ENCODE data around the gene PTER. TPM values are rescaled to one million over a fixed set of nuclear protein-coding genes. Genes with fewer than 3 reads are reported as not detected.

PTER gene
- total RNA-seq, 1 experiment from 2014 or later, result 37.7 TPM

DNA sequence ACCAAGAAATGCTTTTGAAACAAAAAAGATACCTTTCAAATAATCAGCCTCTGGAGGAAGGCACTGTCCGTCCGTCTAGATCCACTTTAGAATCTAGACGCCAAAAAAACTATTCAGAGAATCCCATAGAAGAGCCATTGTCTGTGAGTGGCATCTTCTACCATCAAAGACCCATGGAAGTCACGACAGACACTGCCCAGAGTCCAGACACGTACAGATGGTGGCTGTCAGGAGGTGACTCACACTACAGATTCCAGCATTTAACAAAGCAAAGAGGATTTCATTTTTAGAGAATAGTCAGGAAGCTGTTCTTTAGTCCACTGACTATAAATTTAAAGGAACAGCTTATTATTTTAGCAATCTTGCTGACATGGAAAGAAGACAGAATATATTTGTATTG, 73.2 kb downstream of the PTER start:
- Histone ChIP-seq H3K27me3 (no peaks in the 10 kb centered on the region), H3K36me3 (peaks cover 16% of the 10 kb centered on the region; the same call in 1 of the 2 replicates), H3K9me3 (no peaks in the 10 kb centered on the region), H3K4me3 (no peak overlapping the region)
- no peak for DNase-seq

DNA sequence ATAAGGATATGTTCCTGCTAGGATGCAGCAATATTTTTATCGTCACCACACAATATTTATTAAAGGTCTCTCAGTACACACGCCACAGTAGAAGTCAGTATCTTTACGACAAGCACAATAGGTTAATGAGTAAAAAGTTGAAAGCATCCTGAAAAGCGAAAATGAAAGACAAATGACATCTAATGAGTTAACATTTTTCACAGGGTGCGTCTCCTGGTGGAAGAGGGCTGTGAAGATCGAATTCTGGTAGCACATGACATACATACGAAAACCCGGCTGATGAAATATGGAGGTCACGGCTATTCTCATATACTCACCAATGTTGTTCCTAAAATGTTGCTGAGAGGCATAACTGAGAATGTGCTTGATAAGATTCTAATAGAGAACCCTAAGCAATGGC, 74.0 kb downstream of the PTER start:
- H3K36me3 ChIP-seq, result peaks cover 13% of the 10 kb centered on the region; the same call in 1 of the 2 replicates
- no peaks in the 10 kb centered on the region for H3K27me3 ChIP-seq
- H3K4me3 ChIP-seq, result no peak overlapping the region
- H3K9me3 ChIP-seq, result no peaks in the 10 kb centered on the region
- DNase-seq, result no peak

DNA sequence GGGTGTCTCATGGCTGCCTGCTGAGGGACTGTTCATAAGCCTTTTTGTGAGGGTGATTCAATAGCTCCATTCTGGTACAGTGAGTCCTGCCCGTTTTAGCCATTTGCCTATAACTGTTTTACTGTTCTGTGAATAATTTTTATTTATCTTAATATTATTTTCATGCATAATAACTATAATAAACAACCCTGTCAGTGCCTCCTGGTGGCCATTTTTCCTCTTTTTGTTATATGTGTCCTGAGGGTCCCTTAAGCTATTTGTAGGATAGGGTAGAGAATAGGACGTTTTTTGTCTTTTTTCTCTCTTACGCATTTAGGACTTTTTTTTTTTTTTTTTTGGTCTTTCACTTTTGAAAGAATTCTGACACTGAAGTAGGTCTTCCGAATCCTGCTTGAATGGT, 82.0 kb downstream of the PTER start:
- Histone ChIP-seq H3K9me3 (no peaks in the 10 kb centered on the region), H3K4me3 (no peak overlapping the region), H3K36me3 (no peaks in the 10 kb centered on the region), H3K27me3 (no peaks in the 10 kb centered on the region)
- no peak for DNase-seq

DNA sequence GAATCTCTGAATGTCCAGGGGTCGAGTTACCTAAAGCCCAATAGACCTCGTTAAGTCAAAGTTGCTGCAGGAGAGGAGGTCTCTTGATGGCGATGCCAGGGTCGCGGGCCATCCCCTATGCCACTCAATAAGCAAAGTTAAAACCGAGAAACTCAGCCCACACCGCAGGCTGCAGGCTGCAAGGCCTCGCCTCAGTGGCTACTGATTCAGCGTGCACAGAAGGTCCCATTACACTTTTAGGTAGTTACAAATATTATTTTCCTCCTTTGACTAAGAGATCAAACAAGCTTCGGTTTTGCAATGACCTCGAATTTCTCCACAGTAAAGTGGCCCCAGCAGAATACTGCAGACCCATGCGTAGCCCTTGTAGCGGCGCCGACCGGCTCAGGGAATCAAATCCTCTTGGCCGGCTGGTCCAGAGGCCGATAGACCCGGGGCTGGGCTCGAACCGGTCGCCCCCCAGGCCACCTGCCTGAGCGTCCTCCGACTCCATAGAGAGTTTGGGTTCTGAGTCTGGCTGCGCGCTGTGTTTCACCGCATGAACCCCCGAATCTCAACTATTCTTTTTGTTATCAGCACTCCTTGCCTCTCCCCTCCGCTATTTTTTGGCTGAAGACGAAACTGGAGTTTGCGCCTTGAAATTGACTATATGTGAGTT, 82.6 kb downstream of the PTER start:
- Histone ChIP-seq H3K4me3 (no peak overlapping the region), H3K9me3 (no peaks in the 10 kb centered on the region), H3K36me3 (no peaks in the 10 kb centered on the region), H3K27me3 (no peaks in the 10 kb centered on the region)
- DNase-seq, result no peak

DNA sequence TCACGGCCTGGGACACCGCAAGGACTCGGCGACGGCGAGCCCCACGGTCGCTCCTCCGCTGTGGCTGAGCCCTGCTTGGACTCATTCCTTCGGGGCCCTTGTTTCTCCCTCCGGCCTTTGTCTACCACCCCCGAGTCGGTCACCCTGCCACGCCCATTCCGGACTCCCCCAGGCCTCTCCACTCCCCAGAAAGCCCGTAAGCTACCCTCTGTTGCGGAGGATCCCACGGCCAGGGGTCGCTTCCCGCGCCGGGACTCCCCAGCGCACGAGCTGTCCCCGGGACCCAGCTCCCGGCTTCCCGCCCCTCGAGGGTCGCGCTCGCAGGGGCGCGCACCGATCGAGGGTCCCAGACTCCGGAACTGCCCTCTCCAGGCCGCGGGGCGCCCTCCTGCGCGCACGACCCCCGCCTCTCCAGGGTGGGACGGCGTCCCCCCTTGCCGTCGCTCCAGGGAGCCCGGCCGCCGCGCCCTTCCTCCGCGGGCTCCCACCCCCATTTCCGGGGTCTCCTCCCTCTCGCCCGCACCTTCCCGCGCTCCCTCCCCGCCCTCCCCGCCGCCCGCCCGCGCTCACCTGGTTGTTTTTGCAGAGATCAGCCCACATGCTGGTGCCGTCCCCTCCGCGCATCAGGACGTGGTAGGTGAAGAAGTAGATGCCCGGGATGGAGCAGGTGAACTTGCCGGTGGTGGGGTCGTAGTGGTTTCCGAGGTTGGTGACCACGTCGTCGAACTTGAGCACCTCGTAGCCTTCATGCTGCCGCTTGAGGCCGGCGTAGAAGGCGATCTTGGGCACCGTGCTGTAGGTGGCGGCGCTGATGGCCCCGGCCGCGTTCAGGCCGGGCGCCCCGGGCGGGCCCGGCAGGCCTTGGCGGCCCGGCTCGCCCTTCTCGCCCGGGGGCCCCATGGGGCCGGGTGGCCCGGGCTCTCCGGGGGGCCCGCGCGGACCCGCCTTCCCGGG, 83.4 kb downstream of the PTER start:
- Histone ChIP-seq H3K27me3 (no peaks in the 10 kb centered on the region), H3K4me3 (no peak overlapping the region)
- DNase-seq, result no peak

DNA sequence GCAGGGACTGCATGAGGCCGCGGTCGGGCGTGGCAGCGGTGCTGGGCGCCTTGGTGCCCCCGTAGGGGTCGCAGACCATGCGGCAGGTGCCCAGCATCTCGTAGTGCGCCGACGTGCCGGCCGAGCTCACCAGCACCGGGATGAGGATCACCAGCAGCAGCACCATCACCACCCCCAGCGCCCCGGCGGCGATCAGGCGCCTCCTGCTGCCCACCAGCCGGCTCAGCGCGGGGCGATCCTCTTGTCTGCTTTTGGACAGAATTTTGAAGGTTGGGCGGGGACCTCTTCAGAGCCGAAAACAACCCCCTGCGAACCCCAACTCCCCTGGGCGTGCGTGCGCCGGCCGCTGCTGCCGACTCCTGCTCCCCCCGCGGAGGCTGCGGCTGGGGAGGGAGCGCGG, 84.1 kb downstream of the PTER start:
- Histone ChIP-seq H3K27me3 (no peaks in the 10 kb centered on the region), H3K4me3 (no peak overlapping the region), H3K9me3 (no peaks in the 10 kb centered on the region), H3K36me3 (no peaks in the 10 kb centered on the region)
- DNase-seq, result no peak

More for the DNA sequence above, 83.4 kb downstream of the PTER start:
- Histone ChIP-seq H3K9me3 (no peaks in the 10 kb centered on the region), H3K36me3 (no peaks in the 10 kb centered on the region)

DNA sequence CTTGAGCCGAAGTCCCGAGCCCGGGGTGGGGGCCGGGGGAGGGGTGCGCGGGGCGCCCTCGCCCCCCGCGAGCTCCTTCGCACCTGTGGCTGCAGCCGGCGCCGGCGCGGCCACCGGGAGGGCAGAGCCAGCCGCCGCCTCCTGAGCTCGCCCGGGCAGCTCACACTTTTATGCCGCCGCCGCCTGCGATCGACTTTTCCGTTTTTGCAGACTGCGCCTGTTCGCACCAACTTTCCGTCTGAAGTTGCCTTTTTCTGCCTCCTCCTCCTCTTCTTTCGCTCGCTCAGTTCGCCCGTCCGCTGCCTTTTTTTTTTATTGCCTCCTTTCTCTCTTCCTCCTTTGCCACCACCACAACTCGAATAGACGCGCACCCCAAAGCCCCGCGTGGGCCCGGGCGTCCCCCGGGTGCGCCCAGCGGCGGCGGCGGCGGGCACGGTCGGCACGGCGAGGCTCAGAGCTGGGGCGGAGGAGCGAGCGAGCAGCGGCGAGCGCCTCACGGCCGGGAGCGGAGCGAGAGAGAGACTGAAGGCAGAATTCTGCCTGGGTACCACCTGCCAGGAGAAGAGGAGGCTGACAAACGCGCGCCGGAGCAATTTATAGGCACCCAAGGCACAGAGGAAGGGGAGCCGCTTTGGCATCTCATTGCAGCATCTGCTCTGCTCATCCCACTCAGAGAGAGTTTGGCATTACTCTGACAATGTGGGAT, 84.7 kb downstream of the PTER start, which contains the start of gene C1QL3:
Gene C1QL3 (minus strand): TSS at position 569 of the 706 bp plus-strand sequence. CDS start 814 bp downstream, outside the sequence.
- Histone ChIP-seq H3K9me3 (no peaks in the 10 kb centered on the region), H3K4me3 (no peak within 1 kb of the TSS), H3K27me3 (no peaks in the 10 kb centered on the region), H3K36me3 (no peaks in the 10 kb centered on the region)
- no peak for DNase-seq

DNA sequence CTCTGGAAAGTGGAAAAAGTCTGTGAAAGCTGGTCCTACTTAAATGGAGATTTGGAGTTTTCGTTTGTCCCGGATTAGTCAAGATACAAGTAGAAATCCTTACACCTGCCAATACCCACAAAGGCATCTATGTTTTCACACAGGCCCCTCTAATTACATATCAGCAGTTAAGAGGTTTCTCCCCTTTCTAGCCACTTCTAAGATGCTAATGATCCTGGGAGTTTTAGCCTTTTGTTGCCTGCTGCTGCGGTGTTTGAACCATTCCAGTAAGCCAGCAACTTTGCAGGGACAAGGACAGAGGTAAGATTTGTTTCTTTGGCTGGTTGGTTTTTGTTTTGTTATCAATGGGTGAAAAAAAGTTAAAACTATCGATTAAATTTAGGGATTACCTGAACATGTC, 90.6 kb downstream of the PTER start:
- no peaks in the 10 kb centered on the region for H3K9me3 ChIP-seq
- DNase-seq, result no peak

DNA sequence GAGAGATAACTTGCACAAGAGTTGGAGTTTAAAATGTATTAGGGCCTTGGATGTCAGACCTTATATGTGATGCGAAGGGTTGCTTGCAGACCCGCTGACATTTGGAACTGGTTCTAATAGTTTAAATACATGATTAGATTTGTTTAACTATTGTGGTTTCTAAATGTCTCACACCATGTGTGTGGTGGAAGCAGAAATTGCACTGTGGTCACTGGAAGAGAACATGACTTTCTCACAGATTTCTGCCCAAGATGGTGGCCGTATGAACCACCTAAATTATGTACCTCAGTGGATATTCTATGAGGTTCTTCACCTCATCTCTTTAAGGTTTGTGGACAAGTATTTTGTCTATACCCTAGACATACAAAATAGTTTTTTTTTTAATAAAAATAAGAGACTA, 93.0 kb downstream of the PTER start:
- Histone ChIP-seq H3K9me3 (no peaks in the 10 kb centered on the region), H3K27me3 (no peaks in the 10 kb centered on the region), H3K36me3 (no peaks in the 10 kb centered on the region), H3K4me3 (no peak overlapping the region)
- no peak for DNase-seq

More for the DNA sequence above, 90.6 kb downstream of the PTER start:
- Histone ChIP-seq H3K4me3 (no peak overlapping the region), H3K36me3 (no peaks in the 10 kb centered on the region), H3K27me3 (no peaks in the 10 kb centered on the region)

DNA sequence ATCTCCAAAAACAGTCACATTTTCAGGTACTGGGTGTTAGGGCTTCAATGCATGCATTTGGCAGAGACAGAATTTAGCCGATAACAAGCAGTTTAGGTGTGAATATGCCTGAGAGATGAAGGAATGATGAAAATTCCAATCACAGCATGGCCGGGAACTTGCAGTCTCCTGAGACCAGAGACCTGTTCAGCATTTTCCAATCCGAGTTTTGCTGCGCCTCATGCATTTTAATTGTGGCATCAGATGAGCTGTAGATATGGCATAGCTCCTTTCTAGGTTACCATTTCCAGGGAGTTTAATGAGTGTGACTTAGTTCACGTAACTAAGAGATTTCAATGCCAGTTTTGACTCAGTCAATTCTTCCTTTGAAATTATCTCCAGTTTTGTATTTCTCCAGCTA, 99.3 kb downstream of the PTER start:
- no peaks in the 10 kb centered on the region for H3K9me3 ChIP-seq
- no peaks in the 10 kb centered on the region for H3K27me3 ChIP-seq
- H3K4me3 ChIP-seq, result no peak overlapping the region

DNA sequence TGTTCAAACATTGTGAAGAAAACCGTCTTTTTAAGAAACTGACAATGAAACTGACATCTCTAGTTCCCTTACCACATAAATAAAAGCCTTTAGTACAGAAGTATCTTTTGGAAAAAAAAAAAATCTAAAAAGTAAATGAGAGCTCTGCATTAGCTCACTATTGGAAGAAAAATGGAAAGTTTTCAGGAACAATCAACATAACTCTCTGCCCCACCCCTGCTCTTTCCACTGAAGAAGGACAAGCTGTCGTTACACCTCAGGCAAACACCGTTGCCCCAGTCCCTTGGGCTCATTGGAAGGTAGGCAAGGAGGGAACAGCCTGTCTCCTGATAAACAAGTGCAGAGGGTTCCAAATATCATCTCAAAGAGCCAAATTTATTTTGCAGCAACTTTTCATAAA, 107.3 kb downstream of the PTER start:
- Histone ChIP-seq H3K36me3 (no peaks in the 10 kb centered on the region), H3K4me3 (no peak overlapping the region), H3K27me3 (peaks cover 6% of the 10 kb centered on the region), H3K9me3 (no peaks in the 10 kb centered on the region)
- DNase-seq, result no peak

More for the DNA sequence above, 99.3 kb downstream of the PTER start:
- DNase-seq, result no peak
- no peaks in the 10 kb centered on the region for H3K36me3 ChIP-seq

DNA sequence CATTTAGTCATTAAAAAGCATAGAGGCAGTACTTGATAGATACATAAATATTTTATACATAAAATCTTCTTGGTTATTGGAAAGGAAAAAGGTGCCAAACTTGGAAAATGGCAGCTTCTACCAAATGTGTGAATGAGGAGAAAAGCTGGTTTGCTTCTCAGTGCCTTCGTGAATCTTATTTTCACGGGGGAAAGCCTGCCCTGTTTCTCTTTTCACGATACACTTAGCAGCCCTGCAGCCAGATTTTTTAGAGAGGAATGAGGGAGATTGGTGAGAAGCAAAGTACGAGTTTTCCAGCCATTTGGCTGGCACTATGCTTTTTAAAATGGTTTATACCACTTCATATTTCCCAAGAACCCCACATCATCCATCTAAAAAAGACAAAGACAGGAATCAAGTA, 107.8 kb downstream of the PTER start:
- no peaks in the 10 kb centered on the region for H3K36me3 ChIP-seq
- no peak for DNase-seq
- no peaks in the 10 kb centered on the region for H3K9me3 ChIP-seq
- H3K27me3 ChIP-seq, result peaks cover 6% of the 10 kb centered on the region
- no peak overlapping the region for H3K4me3 ChIP-seq

DNA sequence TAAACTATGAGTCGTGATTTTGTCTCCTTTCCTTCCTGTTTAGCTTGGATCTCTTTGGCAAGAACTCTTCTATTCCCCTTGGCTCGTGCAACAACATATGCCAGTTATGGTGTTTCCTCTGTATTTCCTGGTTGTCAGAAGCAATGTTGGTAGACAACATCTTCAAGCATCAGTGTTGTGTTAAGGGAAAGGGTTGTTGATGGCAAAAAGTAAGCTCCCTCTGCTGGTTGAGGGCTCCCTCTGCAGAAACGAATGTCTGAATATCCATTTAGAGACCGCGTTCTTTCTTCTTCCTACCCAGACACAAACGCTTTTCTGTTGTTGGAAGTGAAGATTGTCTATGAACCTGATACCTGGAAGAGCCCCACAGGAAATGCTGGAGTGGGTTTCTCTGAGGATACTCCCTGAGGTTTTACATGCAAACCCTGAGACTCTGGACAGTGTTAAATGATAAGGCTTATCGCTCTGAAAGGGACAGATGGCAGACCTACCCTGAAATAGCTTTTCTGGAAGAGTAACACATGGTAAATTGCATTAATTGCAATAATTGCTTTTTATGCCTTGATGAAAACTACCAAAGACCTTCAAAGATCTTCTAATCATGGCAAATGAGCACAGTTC, 108.4 kb downstream of the PTER start:
- DNase-seq, result no peak
- Histone ChIP-seq H3K4me3 (no peak overlapping the region), H3K9me3 (no peaks in the 10 kb centered on the region), H3K27me3 (peaks cover 6% of the 10 kb centered on the region), H3K36me3 (no peaks in the 10 kb centered on the region)

DNA sequence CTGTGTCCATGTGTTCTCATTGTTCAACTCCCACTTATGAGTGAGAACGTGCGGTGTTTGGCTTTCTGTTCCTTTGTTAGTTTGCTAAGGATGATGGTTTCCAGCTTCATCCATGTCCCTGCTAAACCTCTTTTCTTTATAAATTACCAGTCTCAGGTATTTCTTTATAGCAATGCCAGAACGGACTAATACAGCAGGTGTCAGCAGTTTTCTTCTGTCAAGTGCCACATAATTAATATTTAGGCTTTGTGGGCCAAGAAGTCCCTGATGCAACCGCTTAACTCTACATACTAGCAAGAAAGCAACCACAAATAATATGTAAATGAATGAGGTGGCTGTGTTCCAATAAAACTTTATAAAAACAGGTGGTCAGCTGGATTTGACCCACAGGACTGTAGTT, 111.2 kb downstream of the PTER start:
- Histone ChIP-seq H3K36me3 (no peaks in the 10 kb centered on the region), H3K4me3 (no peak overlapping the region), H3K27me3 (peaks cover 4% of the 10 kb centered on the region; the same call in 1 of the 2 replicates), H3K9me3 (no peaks in the 10 kb centered on the region)
- DNase-seq, result no peak

DNA sequence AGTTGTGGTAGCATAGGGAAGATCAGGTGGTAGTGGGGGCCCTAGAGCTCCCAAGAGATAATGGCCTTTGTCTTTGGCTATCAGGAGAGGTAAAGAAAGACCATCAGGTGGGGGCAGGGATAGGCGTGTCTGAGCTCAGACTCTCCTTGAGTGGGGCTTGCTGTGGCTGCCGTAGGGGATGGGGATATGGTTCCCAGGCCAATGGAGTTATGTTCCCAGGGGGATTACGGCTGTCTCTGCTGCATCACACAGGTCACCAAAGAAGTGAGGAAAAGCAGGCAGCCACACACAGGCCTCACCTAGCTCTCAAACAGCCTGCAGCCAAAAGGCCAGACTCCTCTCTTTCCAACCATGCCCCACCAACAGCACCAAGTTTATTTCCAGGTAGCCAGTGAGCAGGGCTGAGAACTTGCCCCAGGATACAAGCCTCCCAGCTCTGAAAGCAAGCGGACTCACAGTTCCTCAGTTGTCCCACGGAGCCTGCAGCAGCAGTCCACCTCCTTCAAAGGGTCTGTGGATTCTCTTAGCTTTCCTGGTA, 122.5 kb downstream of the PTER start:
- Histone ChIP-seq H3K9me3 (peaks cover 2% of the 10 kb centered on the region; the same call in 1 of the 2 replicates), H3K4me3 (no peak overlapping the region), H3K36me3 (no peaks in the 10 kb centered on the region), H3K27me3 (peaks cover 3% of the 10 kb centered on the region; the same call in 1 of the 2 replicates)
- no peak for DNase-seq

DNA sequence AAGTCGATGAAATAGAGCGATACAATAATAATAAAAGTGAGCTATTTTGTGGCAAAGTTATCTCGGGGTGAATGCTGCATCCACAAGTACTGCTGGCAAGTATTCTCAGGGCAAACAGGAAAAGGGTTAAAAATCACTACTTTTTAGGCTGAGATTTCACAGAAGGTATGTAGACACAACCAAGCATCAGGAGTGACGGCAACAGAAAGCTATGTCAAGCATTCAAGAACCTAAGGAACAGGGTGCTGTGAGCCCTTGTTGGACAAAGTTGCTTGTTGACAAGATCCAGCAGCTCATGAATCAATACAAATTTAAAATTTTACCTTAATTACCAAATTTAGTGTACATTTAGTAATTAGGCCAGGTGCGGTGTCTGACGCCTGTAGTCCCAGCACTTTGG, 126.1 kb downstream of the PTER start:
- Histone ChIP-seq H3K36me3 (no peaks in the 10 kb centered on the region), H3K4me3 (no peak overlapping the region), H3K27me3 (no peaks in the 10 kb centered on the region), H3K9me3 (peaks cover under 1% of the 10 kb centered on the region; the same call in 1 of the 2 replicates)
- DNase-seq, result no peak

Measured in MG63 (cell line).